Measurements from ENCODE around the gene DCDC2C.

The DCDC2C gene

DNA sequence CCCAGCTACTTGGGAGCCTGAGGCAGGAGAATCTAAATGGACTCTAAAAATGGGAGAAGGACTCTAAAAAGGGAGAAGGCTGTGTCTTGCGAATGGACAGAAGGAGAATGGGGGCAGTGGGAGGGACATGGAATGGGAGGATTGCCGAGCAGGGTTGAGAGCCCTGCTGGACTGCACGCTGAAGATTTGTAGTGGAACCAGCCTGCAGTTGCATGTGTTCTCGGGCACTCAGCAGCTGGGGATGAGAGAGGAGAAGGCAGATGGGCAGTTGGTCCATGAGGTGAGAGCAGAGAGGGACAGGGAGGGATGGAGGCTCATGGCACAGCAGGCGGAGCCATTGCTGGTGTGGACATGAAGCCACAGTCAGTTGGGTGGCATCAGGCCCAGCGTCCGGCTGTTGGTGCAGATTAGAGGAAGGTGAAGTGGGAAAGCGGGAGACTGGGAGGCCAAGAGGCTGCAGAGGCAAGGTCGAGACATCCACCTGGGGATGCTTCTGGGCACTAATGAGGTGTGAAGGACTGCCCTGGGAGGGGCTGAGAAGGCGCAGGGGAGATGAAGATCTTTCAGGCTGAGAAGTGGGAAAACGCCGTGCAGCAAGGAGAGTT, 40.7 kb downstream of the DCDC2C start:
- DNase-seq (ENCODE audit: low read depth), result no peak

DNA sequence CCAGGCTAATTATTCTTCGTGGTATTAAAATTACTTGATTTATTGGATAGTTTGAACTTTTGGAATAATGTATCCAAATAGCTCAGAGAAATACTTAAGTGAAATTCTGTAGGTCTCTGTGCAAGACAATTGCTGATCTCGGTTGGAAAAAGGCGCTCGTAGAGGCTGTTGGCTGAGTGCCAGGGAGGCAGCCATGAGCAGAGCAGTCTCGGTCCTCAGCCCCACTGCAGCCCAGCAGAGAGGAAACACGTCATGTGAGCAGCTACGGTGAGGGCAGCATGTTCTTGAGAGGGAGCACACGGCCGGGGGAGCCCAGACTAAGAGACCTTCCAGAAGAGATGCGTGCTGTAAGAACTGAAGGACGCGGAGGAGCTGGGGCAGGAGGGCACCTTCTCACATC, 42.5 kb downstream of the DCDC2C start:
- DNase-seq (ENCODE audit: low read depth), result no peak

DNA sequence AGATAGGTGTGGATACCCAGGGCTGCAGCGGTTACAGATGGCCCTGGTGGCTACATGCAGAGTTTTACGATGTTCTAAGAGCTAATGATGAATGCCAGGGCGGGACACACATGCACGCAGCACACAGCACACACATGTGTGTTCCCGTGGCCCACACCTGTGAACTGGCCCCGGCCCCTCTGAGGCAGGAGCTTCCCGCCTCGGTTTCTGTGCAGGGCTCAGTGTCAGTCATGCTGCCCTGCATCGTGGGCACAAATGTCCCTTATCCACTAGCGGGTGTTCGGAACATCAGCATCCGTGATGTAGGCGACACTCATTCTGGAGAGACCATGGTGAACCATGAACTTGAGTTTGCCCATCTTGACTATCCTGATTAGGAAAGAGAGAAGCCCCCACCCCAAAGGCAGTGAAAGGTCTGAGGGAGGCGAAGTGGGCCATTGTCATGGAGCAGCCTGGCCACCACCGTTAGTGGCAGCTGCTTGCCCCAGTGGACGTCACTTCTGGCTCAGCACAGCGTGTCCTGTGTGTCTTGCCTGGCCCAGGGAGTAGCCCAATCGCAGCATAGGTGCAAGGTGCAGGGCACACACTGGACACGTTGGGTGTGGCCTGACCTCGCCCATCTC, 43.8 kb downstream of the DCDC2C start:
- DNase-seq (ENCODE audit: low read depth), result no peak

DNA sequence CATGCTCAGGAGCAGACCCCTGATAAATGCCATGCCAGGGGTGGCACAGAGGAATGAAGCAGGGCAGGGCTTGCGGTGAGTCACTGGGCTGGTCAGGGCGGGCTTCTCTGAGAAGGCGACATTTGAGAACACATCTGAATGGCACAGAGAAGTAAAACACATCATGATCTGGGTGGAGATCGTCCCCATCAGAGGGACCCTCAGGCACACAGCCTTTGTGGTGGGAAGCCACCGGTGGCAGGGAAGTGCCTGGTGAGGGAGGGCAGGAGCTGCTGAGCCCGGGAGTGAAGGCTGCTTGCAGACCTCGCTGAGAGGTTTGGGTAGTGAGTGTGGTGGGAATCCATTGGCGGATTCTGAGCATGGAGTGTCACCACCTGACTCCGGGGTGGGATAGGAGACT, 44.5 kb downstream of the DCDC2C start:
- no peak for DNase-seq (ENCODE audit: low read depth)

DNA sequence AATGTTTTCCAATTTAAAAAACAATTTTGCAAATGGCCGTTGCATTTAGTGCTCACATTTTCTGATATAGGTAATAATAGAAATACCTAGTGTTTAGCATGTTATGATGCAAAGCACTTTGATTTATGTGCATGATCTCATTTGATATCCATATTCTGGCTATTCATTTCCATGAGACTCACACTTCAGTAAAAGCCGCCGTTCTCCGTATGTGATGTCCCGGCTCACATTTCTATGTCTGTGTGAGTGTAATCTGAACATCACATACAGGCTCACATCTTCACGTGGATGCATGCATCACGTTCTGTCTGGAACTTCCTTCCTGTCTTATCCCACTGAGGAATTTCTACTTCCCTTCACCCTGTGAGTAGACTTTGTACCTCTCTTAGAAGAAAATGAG, 45.8 kb downstream of the DCDC2C start:
- DNase-seq (ENCODE audit: low read depth), result no peak

DNA sequence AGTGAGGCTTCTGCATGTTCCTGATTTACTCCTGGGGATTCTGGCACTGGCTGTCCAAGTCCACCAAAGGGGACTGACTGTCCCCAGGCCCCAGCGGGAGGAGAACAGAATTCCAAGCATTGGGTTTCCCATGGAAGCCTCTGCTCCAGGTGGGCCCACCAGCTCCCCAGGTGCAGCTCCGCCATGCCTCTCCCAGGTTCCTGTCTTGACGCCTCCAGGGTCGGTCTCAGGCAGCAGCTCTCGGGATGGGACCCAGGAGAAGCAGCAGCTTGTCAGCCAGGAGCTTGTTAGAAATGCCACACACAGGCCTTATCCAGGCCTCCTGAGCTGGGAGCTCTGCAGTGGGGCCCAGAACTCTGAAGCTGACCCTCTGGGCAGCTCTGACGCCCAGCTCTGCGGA, 47.9 kb downstream of the DCDC2C start:
- no peak for DNase-seq (ENCODE audit: low read depth)

DNA sequence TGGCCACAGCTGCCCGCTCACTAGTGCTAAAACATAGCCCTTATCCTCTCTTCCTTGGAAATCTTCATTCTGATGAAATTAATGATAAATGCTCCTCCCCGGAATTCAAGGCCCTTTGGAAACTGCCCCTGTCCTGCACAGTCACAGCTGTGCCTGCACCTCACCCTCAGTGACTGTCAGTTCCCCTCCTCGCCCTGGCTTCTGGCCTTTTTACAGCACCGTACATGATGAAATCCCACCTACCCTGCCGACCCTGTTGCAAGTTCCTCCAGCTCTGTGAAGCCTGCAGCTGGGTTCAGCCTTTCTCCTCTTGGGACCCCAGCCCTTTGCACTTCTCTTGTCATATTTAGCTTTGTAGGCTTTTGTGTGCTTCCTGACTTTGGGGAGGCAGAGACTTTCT, 48.4 kb downstream of the DCDC2C start:
- no peak for DNase-seq (ENCODE audit: low read depth)

DNA sequence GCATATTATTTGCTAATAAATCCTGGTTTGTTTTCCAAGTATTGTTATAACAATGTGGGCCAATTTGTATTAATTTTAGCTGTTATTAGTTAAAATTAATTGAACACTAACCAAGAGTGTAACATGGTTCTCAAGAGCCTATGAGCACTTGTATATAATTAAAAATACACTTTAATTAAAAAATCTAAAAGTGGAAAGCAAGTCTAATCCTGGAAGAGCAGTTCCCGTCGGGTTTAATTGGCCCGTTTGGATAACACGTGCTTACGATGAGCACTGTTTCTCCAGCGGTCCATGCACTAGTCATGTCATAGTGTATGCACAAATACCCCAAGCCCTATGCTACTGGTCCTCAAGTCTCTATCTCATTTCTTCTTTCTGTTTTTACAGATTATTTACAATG, 49.0 kb downstream of the DCDC2C start:
- no peak for DNase-seq (ENCODE audit: low read depth)

DNA sequence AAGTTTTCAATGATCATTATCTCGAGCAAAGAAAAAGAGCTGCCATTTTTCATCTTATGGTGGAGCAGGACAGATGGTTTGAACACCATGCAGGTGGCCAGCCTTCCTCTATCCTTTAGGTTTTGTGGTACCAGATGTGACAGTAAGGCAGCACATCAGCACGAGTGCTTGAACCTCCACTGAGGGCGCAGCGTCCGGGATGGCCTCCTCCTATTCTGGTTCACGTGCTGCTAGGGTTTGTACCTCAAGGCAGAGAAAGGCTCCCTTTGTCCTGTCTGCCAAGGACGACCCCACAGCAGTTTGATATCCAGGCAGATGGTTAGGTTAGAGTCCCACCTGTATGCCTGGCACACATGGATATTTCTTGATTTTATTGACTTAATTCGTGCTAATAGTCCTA, 50.2 kb downstream of the DCDC2C start:
- DNase-seq (ENCODE audit: low read depth), result no peak

DNA sequence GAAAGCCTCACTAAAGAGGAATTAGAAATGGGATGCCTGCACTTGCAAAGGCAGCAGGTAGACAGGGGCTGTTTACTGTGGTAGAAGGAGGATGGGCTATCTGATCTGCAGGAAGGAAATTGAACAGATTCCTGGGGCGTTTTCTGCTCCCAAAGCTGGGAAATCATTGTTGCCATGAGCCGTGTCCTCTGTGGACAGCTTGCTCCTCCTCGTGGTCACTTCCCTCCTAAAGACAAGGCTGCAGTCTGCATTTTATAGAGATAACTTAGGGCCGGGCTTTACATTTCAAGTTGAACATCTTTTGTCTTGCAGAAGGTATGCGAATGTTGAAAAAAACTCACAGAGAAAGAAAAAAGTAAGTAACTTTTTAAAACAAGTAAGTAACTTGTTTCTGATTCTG, 50.9 kb downstream of the DCDC2C start:
- no peak for DNase-seq (ENCODE audit: low read depth)

DNA sequence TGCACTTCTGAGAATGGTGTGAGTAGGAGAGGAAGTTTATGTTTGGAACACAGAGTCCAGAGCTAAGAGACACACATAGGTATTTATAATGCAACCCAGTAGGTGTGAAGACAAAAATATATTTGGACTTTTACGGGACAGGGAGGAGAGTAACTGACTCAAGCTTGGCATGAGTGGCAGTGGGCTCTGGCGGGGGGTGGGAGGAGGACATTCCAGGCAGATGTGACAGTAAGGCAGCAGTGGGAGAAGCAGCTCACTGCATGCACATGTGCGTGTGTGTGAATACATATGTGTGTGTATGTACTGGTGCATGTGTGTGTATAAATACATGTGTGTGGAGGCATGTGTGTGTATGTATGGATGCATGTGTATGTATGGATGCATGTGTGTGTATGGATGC, 51.4 kb downstream of the DCDC2C start:
- DNase-seq (ENCODE audit: low read depth), result no peak

DNA sequence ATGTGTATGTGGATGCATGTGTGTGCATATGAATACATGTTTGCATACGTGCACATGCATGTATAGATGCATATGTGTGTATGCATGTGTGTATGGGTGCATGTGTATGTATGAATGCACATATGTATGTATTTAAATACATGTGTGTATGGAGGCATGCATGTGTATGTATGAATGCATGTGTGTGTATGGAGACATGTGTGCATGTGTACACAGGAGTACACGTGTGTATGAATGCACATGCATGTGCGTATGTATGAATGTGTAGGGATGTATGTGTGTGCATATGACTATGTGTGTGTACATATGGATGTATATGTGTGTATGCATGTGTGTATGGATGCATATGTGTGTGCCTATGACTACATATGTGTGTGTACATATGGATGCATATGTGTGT, 51.9 kb downstream of the DCDC2C start:
- DNase-seq (ENCODE audit: low read depth), result no peak

DNA sequence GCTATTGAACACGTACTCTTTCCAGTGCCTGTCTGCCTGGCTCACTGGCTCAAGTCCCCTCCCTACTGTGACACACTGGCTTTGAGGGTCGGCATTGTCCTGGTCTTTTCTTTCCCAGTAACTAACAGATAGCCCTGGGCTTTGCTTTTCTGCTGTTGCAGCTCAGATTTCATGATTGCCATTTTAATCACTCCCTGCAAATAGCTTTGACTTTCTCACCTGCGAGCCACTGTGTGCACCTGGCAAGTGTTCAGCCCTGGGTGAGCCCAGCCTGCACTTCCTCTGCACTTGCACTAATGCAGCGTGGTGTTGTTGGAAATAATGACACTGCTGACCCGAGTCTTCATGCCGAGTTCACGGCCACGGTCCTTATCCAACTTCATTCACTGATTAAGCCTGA, 52.9 kb downstream of the DCDC2C start:
- no peak for DNase-seq (ENCODE audit: low read depth)

DNA sequence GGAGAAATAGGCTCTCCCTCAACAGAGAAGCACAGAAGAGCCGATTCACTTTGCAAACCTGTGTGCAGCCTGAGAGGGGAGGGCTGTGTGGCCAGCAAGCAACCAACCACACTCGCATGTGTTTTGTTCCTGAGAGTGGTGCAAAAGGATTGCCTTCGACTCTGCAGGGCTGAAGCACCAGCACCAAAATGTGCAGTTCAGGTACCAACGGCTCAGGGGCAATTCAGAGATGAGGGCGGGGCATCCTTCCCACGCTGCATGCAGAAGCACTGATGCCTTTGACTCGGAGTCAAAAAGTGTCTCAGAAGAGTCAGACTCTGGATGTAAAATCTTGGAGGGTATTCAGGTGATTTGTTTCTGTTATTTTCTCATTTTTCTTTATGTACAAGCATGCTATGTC, 55.5 kb downstream of the DCDC2C start:
- no peak for DNase-seq (ENCODE audit: low read depth)

DNA sequence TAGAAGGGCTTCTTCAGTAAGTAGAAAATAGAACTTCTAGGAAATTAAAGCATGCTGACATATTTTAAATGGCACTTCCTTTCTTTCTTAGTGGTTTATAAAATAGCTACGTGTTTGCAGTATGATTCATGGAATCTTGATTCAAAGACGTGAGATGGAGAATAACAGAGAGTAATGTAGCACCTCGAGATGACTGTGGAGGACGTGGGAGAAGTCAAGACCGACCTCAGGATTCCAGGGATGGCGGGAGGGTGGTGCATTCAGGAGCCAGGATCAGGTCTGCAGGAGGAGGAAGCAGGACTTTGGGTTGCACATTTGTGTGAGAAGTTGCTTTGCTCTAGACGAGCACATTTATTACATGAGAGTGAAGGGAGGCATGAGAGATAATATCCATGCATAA, 56.0 kb downstream of the DCDC2C start:
- no peak for DNase-seq (ENCODE audit: low read depth)

DNA sequence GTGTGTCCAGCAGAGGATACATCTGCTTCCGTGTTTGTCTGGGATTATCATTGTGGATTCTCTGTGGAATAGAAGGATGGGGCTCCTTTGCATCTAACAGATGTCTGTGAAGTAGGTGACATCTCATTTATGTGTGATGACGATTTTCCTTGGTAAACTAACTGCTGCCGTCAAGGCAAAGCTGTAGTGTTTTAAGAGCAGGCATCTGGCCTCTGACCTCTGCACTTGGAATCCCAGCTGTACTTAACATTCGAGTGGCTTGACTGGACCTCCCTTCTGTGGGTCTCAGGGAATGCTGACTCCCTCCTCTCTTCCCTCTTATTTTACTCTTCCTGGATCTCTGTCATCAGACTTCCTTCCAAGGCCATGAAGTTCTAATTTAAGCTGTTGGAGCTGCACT, 56.4 kb downstream of the DCDC2C start:
- no peak for DNase-seq (ENCODE audit: low read depth)

DNA sequence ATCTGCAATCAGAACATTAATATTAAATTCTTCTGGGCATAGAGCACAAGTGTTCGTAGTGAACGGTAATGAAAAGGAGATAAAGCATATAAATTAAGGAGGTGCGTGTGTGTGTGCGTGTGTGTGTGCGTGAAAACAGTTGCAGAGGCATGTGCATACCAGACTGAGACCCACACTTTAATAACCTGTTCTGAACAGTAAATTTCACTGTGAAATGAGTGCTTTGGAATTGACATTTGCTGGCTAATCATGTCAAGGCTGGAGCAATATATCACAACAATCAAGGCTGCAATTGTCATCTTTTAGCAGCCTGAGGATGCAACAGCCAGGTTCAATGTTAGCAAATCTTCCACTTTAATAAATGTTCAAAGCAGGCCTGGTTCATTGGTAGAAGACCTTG, 57.9 kb downstream of the DCDC2C start:
- DNase-seq (ENCODE audit: low read depth), result no peak

DNA sequence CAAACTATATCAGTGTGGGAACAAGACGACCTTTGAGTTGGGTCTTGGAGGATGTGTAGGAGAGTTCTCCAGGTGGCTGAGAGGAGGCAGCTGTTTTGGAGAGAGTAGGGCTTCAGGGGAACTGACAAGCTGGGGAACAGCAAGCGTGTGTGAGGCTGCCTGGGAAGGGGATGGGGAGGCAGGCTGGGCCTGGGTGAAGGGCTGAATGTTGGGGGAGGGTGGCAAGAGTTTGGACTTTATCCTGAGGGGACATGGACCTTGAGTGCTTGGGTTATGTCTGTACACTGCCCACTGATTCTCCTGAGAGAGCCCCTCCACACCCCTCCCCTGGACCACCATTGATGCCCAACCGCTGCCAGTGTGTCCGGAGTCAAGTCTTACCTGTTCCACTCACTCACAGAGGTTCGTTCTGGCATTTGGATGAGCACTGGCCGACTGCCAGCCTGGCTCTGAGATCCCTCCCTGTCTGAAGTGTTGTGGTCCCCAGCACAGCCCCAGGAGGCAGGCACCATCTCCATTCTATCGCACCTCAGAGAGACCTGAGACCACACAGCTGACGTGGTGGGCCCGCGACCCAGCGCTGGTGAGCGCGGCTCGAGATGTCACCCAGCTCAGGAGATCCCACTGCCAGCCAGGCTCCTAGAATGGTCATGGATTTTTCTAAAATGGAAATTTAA, 59.5 kb downstream of the DCDC2C start:
- no peak for DNase-seq (ENCODE audit: low read depth)

DNA sequence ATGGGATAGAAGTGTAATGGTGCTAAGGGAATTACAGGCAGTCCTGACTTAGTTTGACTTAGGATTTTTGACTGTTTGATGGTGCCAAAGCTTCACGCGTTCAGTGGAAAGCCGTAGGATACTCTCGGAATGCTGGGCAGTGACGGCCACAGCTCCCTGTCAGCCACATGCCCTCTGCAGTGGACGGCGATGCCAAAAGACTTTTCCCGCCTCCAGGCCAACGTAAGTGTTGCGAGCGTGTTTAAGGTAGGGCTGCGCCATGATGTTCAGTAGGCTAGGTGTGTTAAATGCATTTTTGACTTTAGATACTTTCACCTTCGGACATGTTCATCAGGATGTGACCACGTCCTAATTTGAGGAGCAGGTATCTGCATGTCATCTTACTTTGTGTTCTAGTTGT, 63.4 kb downstream of the DCDC2C start:
- no peak for DNase-seq (ENCODE audit: low read depth)

DNA sequence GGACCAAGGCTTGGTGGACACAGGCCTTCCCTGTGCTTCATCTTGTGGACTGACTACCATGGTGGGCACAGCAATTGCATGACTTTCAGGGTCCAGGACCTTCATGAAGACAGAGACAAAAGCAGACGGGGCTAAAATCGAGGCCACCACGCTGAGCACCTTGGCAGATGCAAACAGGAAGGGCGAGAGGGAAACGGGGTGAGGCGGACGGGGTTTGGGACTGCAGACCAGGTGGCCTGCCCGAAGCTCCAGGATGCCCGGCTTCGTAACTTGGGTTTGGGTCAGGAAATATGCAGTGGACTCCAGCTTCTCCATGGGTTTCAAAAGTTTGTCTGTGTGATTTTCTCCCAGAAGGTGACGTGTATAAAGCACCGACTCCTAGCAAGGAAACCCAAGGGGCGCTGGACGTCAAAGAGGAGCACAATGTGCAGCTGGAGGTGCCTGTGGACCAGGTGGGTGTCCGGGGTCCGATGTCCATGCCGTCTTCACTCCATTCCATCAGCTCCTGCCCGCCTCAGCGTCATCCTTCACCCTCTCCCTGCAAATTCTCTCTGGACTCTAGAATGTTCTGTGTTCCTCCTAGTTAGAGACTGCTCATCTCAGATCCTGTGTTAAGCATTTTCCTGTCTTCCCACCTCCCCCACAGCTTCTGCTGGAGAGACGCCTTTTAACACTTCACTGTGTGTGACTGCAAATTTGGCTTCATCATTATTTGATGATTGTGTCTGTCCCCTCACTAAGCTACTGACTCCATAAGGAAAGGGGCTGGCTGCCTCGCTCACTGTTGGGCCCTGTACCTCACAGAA, 65.8 kb downstream of the DCDC2C start:
- DNase-seq (ENCODE audit: low read depth), result no peak

DNA sequence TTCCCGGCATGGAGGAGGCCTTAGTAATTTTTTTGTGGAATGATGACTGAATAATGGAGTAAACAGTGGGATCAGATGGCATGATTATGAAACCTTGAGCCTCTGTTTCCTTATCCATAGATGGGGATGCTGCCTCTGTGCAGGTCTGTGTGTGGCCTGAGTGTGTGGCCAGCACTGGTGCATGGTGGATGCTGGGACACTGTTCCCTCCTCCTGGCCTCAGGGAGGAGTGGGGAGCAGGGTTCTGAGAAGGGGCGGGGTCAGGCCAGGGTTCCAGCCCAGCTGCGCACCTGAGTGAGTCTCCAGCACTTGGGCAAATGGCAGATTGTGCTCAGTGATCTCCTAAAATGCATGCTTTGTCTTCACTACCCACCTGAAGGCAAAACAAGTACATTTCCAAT, 66.4 kb downstream of the DCDC2C start:
- DNase-seq (ENCODE audit: low read depth), result no peak

DNA sequence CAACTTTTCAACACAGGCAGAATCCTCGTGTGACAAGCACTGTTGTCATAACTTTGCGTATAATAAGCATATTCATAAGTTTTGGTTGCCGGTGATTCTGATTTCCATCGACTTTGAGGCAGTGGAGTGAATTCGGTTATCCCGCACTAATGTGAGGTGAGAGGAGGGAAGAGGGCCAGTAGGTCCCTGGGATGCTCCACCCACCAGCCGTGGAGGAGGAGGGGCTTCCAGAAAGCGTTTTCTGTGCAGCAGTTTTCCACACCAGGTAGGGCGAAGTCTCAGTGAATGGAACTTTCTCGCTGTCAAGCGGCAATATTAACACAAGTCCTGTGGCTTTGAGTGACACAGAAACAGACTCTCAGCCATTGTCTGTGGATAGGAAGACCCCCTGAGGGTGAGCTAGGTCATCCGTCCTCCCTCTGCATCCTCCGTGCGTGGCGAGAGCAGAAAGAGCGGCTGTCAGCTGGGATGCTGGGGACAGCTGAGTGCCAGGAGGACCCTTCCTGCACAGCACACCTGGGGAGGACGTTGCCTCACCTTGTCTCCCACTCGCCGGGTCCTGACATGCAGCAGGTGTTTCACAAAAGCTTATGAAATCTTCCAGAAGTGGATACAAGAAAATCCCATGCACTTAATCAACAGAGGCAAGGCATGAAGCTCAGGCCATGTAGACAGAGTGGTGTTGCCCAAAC, 67.5 kb downstream of the DCDC2C start:
- no peak for DNase-seq (ENCODE audit: low read depth)

DNA sequence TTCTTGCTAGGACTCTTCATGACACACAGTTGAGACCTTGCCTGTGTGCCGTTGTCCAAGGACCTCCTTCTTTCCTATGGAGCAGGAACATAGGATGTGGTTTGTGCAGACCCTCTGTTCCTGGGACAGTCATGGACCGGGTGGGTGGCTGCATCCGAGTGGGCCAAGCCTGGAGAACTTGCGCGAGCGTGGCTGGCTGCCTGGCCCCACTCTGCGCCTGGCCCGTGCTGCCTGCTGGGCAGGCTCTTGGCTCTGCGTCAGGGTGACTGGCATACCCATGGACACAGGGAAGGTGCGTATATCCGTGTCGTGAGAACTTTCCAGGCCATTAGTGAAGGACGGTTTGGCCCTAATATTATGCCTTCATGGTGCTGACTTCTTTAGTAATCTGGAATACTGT, 68.2 kb downstream of the DCDC2C start:
- no peak for DNase-seq (ENCODE audit: low read depth)

Measured in CMK (cell line).